Upper lobe of left lung (tissue), 6 donors: Measurements from ENCODE around the gene ANKLE2. TPM values are rescaled to one million over a fixed set of nuclear protein-coding genes. Genes with fewer than 3 reads are reported as not detected.

ENCODE experiments used
- ATAC-seq, 2 donors: fragments of 200-7000 bp; cut with Tn5 transposase; one replicate each; pipeline ENCODE4 v1.9.1; 2022; ENCODE audit warnings: mild to moderate bottlenecking in 2 of 2, moderate library complexity in 2 of 2; ENCODE audit not compliant: low FRiP score in 2 of 2
- DNase-seq, 2 donors: peaks; one replicate each; pipeline ENCODE4 v3.0.0-alpha.2; 2019 to 2020
- H3K27ac ChIP-seq, 4 donors: fragments of 200-600 bp; sonication (generic); one replicate each; pipeline ENCODE4 v1.5.1; 2016 to 2019
- H3K27me3 ChIP-seq, 4 donors: fragments of 200-600 bp; sonication (generic); one replicate each; pipeline ENCODE4 v1.5.1; 2017 to 2019
- H3K36me3 ChIP-seq, 4 donors: fragments of 200-600 bp; sonication (generic); one replicate each; pipeline ENCODE4 v1.5.1; 2016 to 2019
- H3K4me1 ChIP-seq, 4 donors: fragments of 200-600 bp; sonication (generic); one replicate each; pipeline ENCODE4 v1.5.1; 2018 to 2019
- H3K4me3 ChIP-seq, 4 donors: fragments of 200-600 bp; sonication (generic); one replicate each; pipeline ENCODE4 v1.5.1; 2017 to 2019; ENCODE audit warnings: mild to moderate bottlenecking in 2 of 4, moderate library complexity in 1 of 4
- H3K9me3 ChIP-seq, 4 donors: fragments of 200-600 bp; sonication (generic); one replicate each; pipeline ENCODE4 v1.5.1; 2018 to 2019
- EP300 ChIP-seq, 4 donors: sonication (generic); formaldehyde crosslinking; IDR thresholded peaks; one replicate each; pipeline ENCODE4 v1.5.1; 2017; ENCODE audit warnings: antibody characterized with exemption in 4 of 4, control low read depth in 2 of 4
- POLR2A ChIP-seq, 4 donors: fragments of 450-650 bp; IDR thresholded peaks; one replicate each; pipeline ENCODE4 v1.5.1; 2016 to 2017; ENCODE audit warnings: antibody characterized with exemption in 4 of 4, mild to moderate bottlenecking in 2 of 4
- POLR2AphosphoS5 ChIP-seq, 2 donors: sonication (generic); formaldehyde crosslinking; IDR thresholded peaks; one replicate each; pipeline ENCODE4 v1.5.1; 2017; ENCODE audit warnings: antibody characterized with exemption in 2 of 2
- WGBS, 2 donors: methylation state at CpG; one replicate each; pipeline ENCODE4 v1.1.5; 2017 to 2018; 5-methylcytosine and 5-hydroxymethylcytosine counted together
- total RNA-seq, 6 donors: library from RNA; depleted of rRNA in 4 of 6; stranded (reverse); fragments of >200 nt in 4 of 6; gene quantifications; one replicate each; pipeline versions ENCODE4 v1.1.0 to v1.2.1, GENCODE V29; 2016 to 2021
- TF ChIP-seq, protein P1 (sequence below), 6 experiments: fragments of 450-650 bp in 4 of 6; fragments of 200-600 bp in 2 of 6; sonication (generic) in 2 of 6; IDR thresholded peaks; one replicate each; pipeline ENCODE4 v1.5.1; 2016 to 2019; ENCODE audit warnings: antibody characterized with exemption in 6 of 6
- donor health status: DM: no; HTN: no; CAD: no; lungs with moderate emphysema.
- donor health status: DM: no; HTN: yes; CAD: no; lungs with severe emphysema.

The ANKLE2 gene
- total RNA-seq, 6 donors from 2014 or later, result 44.3 to 153 (median 78.0) TPM

DNA sequence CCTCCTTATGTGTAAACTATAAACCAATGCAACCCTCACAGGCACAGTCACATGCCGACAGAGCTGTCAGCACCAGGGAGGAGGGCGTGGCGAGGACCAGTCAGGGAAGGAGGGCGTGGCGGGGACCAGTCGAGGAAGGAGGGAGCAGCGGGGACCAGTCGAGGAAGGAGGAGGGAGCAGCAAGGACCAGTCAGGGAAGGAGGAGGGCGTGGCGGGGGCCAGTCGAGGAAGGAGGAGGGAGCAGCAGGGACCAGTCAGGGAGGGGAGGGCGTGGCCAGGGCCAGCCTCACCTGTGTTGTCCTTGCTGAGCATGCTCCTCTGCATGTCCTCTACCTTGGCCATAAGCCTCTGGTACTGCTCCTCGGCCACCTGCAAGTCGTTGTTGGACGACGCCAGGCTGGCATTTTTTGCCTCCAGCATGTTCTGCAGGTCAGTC is 42.8 kb upstream of the ANKLE2 start:
- 79% methylated on average over 16 of the region's 16 CpGs for WGBS, 2 donors

DNA sequence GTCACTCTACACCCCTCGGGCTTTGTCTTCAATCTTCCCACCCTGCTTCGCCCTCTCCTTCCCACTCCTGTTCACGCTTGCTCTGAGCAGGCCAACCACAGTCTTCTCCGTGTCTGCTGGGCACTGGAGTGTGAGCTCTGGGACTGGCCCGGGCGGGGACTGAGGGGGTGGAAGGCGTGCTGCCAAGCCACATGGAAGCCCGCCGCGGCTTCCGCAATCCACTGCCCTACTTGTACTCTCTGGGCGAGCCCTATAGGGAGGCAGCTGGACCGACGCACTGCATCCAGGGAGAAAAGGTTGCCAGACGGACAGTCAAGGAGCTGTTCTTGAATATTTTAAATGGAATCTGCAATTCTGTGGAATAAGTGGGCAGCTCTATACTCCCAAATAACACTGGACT is 42.3 kb upstream of the ANKLE2 start:
- DNase-seq (peak in 1 of 2 donors; percentile 79), ATAC-seq (peak in 1 of 2 donors; percentile 60)
- TF ChIP-seq POLR2A (IDR thresholded peaks at IDR 0.05) (no peak), EP300 (IDR thresholded peaks at IDR 0.05) (no peak), POLR2AphosphoS5 (IDR thresholded peaks at IDR 0.05) (no peak)
- TF ChIP-seq, protein P1, sequence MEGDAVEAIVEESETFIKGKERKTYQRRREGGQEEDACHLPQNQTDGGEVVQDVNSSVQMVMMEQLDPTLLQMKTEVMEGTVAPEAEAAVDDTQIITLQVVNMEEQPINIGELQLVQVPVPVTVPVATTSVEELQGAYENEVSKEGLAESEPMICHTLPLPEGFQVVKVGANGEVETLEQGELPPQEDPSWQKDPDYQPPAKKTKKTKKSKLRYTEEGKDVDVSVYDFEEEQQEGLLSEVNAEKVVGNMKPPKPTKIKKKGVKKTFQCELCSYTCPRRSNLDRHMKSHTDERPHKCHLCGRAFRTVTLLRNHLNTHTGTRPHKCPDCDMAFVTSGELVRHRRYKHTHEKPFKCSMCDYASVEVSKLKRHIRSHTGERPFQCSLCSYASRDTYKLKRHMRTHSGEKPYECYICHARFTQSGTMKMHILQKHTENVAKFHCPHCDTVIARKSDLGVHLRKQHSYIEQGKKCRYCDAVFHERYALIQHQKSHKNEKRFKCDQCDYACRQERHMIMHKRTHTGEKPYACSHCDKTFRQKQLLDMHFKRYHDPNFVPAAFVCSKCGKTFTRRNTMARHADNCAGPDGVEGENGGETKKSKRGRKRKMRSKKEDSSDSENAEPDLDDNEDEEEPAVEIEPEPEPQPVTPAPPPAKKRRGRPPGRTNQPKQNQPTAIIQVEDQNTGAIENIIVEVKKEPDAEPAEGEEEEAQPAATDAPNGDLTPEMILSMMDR (IDR thresholded peaks at IDR 0.05), result no peak
- Histone ChIP-seq H3K4me1 (no peaks in the 10 kb centered on the region), H3K27ac (no peak overlapping the region), H3K36me3 (peaks cover 63 to 97% (median 89%) of the 10 kb centered on the region in 4 donors), H3K9me3 (no peaks in the 10 kb centered on the region), H3K27me3 (no peaks in the 10 kb centered on the region), H3K4me3 (no peak overlapping the region)
- whole genome bisulfite sequencing, 2 donors, result 85 to 97% methylated on average over 8 to 15 of the region's 15 CpGs

More for the DNA sequence above, 42.8 kb upstream of the ANKLE2 start:
- peaks cover 57 to 96% (median 86%) of the 10 kb centered on the region in 4 donors for H3K36me3 ChIP-seq
- no peaks in the 10 kb centered on the region for H3K27me3 ChIP-seq
- TF ChIP-seq POLR2AphosphoS5 (IDR thresholded peaks at IDR 0.05) (no peak), EP300 (IDR thresholded peaks at IDR 0.05) (no peak), POLR2A (IDR thresholded peaks at IDR 0.05) (no peak)
- TF ChIP-seq, protein P1 (IDR thresholded peaks at IDR 0.05), result no peak
- no peaks in the 10 kb centered on the region for H3K4me1 ChIP-seq
- DNase-seq (no peak), ATAC-seq (peak in 1 of 2 donors; percentile 31)
- no peaks in the 10 kb centered on the region for H3K9me3 ChIP-seq
- H3K27ac ChIP-seq, result no peak overlapping the region
- no peak overlapping the region for H3K4me3 ChIP-seq

DNA sequence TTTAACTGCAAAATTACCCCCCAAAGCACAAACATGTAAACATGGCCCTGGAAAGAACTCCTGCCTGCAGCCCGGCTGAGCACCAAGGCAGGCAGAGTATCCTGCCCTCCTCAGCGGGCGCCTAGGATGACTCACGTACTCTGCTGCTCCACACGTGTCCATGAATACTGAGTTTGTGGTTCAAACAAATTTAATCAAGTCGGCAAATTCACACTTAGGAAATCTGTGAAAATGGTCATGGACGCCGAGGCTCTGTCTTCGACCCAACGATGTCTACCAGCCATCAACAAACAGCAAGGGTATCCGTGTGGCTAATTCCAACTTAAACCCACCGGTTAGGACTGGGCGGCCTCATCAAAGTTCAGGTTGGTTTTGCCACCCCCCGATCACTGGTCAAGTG is 41.5 kb upstream of the ANKLE2 start:
- Histone ChIP-seq H3K9me3 (no peaks in the 10 kb centered on the region), H3K27ac (no peak overlapping the region), H3K4me1 (no peaks in the 10 kb centered on the region), H3K4me3 (no peak overlapping the region), H3K36me3 (peaks cover 69 to 97% (median 92%) of the 10 kb centered on the region in 4 donors), H3K27me3 (no peaks in the 10 kb centered on the region)
- ATAC-seq (no peak), DNase-seq (no peak)
- TF ChIP-seq POLR2A (IDR thresholded peaks at IDR 0.05), result no peak
- no peak for TF ChIP-seq POLR2AphosphoS5 (IDR thresholded peaks at IDR 0.05)
- TF ChIP-seq EP300 (IDR thresholded peaks at IDR 0.05), result no peak
- TF ChIP-seq, protein P1 (IDR thresholded peaks at IDR 0.05), result no peak
- WGBS, 2 donors, result 95% methylated on average over 11 to 14 of the region's 14 CpGs

DNA sequence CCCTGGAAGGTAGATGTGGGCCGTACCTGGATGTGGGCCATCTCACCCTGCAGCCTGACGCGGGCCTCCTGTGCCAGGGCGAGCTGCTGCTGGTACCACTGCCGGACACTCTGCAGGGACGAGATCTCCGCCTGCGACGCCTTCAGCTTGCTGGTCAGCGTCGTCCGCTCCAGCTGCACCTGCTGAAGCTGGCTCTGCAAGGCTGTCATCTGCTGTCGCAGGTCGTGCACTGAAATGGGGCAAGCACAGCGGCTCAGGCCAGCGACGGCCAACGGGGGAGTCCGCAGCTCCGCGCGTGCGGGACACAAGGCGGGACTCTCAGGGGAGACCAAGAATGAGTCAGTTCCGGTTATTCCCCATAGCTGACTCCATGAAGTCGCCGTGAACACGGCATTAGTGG is 40.1 kb upstream of the ANKLE2 start:
- ATAC-seq, result no peak
- H3K9me3 ChIP-seq, result no peaks in the 10 kb centered on the region
- WGBS, 2 donors, result 90 to 92% methylated on average over 13 to 26 of the region's 28 CpGs
- no peaks in the 10 kb centered on the region for H3K4me1 ChIP-seq
- no peaks in the 10 kb centered on the region for H3K27me3 ChIP-seq
- no peak overlapping the region for H3K4me3 ChIP-seq
- DNase-seq, result no peak
- no peak overlapping the region for H3K27ac ChIP-seq
- peaks cover 70 to 97% (median 93%) of the 10 kb centered on the region in 4 donors for H3K36me3 ChIP-seq
- no peak for TF ChIP-seq POLR2AphosphoS5 (IDR thresholded peaks at IDR 0.05)
- TF ChIP-seq, protein P1 (IDR thresholded peaks at IDR 0.05), result no peak
- TF ChIP-seq EP300 (IDR thresholded peaks at IDR 0.05), result no peak
- TF ChIP-seq POLR2A (IDR thresholded peaks at IDR 0.05), result no peak

DNA sequence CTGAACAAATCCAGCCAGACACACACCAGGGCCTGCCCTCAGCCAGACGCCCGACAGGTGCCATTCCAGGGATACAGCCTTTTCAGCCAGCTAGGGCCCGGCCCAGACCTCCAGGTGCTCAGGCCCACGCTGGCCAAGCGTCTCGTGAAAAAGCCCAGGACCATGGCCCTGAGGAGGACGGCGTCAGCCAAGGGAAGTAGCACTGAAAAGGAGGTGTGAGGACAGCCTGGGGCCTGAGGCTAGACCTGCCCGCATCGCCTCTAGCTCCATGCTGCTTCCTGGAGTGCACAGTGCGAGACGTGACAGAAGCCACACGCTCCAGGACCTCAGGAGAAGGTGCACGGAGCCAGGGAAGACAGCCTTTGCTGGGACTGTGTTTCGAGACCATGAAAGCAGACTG is 37.2 kb upstream of the ANKLE2 start:
- no peak for TF ChIP-seq POLR2A (IDR thresholded peaks at IDR 0.05)
- TF ChIP-seq EP300 (IDR thresholded peaks at IDR 0.05), result no peak
- no peak for TF ChIP-seq POLR2AphosphoS5 (IDR thresholded peaks at IDR 0.05)
- TF ChIP-seq, protein P1 (IDR thresholded peaks at IDR 0.05), result no peak
- Histone ChIP-seq H3K4me1 (no peaks in the 10 kb centered on the region), H3K27me3 (no peaks in the 10 kb centered on the region), H3K36me3 (peaks cover 62 to 99% (median 93%) of the 10 kb centered on the region in 4 donors), H3K9me3 (no peaks in the 10 kb centered on the region), H3K4me3 (no peak overlapping the region), H3K27ac (no peak overlapping the region)
- DNase-seq (no peak), ATAC-seq (no peak)
- 95 to 96% methylated on average over 12 of the region's 15 CpGs for WGBS, 2 donors
